Measurements from ENCODE around the gene POC1A.

GRCh38 chr3:52036222-52036694 is 118.0 kb downstream of the POC1A start:
- TF ChIP-seq CTCF (IDR thresholded peaks at IDR 0.05; ENCODE audit: extremely low read depth in 1 of 2, insufficient read depth in 1 of 2, low read depth in 1 of 2, low read length in 2 of 2) (no peak), POLR2AphosphoS5 (IDR thresholded peaks at IDR 0.05; ENCODE audit: insufficient read depth, low read depth, low read length) (no peak), POLR2A (IDR thresholded peaks at IDR 0.05; ENCODE audit: low read depth, low read length) (no peak), MYC (IDR thresholded peaks at IDR 0.05; ENCODE audit: low read depth, low read length) (no peak), EZH2 (IDR thresholded peaks at IDR 0.05; ENCODE audit: borderline replicate concordance, low read depth, low read length, severe bottlenecking) (no peak), GATA2 (IDR thresholded peaks at IDR 0.05; ENCODE audit: insufficient read depth, insufficient read length, low read depth, low read length) (no peak), FOS (IDR thresholded peaks at IDR 0.05; ENCODE audit: borderline replicate concordance, insufficient read depth, low read length) (no peak), MAX (IDR thresholded peaks at IDR 0.05; ENCODE audit: insufficient read depth, insufficient read length) (no peak), JUN (IDR thresholded peaks at IDR 0.05; ENCODE audit: borderline replicate concordance, insufficient read depth, insufficient read length, low read depth) (no peak)

All from endothelial cell of umbilical vein (primary cell).